HL-60 (cell line): ENCODE measurements around the gene ADAM17.

Experiments
- DNase-seq, 2 experiments: peaks; one replicate each; pipeline ENCODE4 v3.0.0-alpha.2; 2010 to 2020; ENCODE audit warnings: low read depth in 1 of 2, low spot score in 1 of 2
- H3K27ac ChIP-seq: fragments of 250-450 bp; sonication (Bioruptor Pico); replicated peaks from 2 replicates; pipeline ENCODE4 v1.5.1; 2020; ENCODE audit warnings: mild to moderate bottlenecking, moderate library complexity
- H3K27me3 ChIP-seq: fragments of 250-450 bp; sonication (Bioruptor Pico); 2 replicates; pipeline ENCODE4 v1.5.1; 2021; ENCODE audit warnings: mild to moderate bottlenecking, moderate library complexity; ENCODE audit not compliant: insufficient read depth, poor library complexity, severe bottlenecking
- H3K4me3 ChIP-seq: replicated peaks from 2 replicates; pipeline ENCODE4 v1.5.1; 2011; ENCODE audit warnings: mild to moderate bottlenecking, control low read depth, low read length; ENCODE audit not compliant: insufficient read depth
- CTCF ChIP-seq: IDR thresholded peaks from one replicate; pipeline ENCODE4 v1.5.1; 2011; ENCODE audit warnings: low read length, control low read depth, inconsistent platforms; ENCODE audit not compliant: insufficient read depth
- GABPA ChIP-seq: IDR thresholded peaks from 2 replicates; pipeline ENCODE4 v1.6.1; 2012; ENCODE audit warnings: low read depth
- POLR2AphosphoS5 ChIP-seq: IDR thresholded peaks from 2 replicates; pipeline ENCODE4 v1.6.1; 2012; ENCODE audit warnings: low read depth
- REST ChIP-seq: IDR thresholded peaks from 2 replicates; pipeline ENCODE4 v1.6.1; 2012; ENCODE audit warnings: low read depth; ENCODE audit not compliant: insufficient replicate concordance
- SPI1 ChIP-seq: IDR thresholded peaks from 2 replicates; pipeline ENCODE4 v1.6.1; 2012; ENCODE audit warnings: low read depth, mild to moderate bottlenecking, borderline replicate concordance

The ADAM17 gene

GRCh38 chr2:9441556-9441955 lies 114.1 kb downstream of the ADAM17 start:
- TF ChIP-seq CTCF (no peak), GABPA (no peak), SPI1 (no peak), REST (no peak), POLR2AphosphoS5 (no peak)
- no peaks in the 10 kb centered on the region for H3K27me3 ChIP-seq
- no peak overlapping the region for H3K4me3 ChIP-seq
- no peak overlapping the region for H3K27ac ChIP-seq
- no peak for DNase-seq

GRCh38 chr2:9440058-9440727 lies 115.4 kb downstream of the ADAM17 start:
- no peaks in the 10 kb centered on the region for H3K27me3 ChIP-seq
- H3K4me3 ChIP-seq, result no peak overlapping the region
- TF ChIP-seq REST, result no peak
- TF ChIP-seq CTCF, result no peak
- TF ChIP-seq SPI1, result no peak
- no peak for TF ChIP-seq POLR2AphosphoS5
- TF ChIP-seq GABPA, result no peak
- DNase-seq, result no peak
- no peak overlapping the region for H3K27ac ChIP-seq

GRCh38 chr2:9439536-9439935 lies 116.1 kb downstream of the ADAM17 start:
- no peak for DNase-seq
- H3K27ac ChIP-seq, result no peak overlapping the region
- no peak overlapping the region for H3K4me3 ChIP-seq
- no peak for TF ChIP-seq POLR2AphosphoS5
- TF ChIP-seq REST, result no peak
- TF ChIP-seq SPI1, result no peak
- no peak for TF ChIP-seq CTCF
- no peak for TF ChIP-seq GABPA
- no peaks in the 10 kb centered on the region for H3K27me3 ChIP-seq
